ENCODE results near the gene CDH5. TPM values are rescaled to one million over a fixed set of nuclear protein-coding genes. Genes with fewer than 3 reads are reported as not detected.

The CDH5 gene
- total RNA-seq, 1 experiment from 2014 or later = not detected

DNA sequence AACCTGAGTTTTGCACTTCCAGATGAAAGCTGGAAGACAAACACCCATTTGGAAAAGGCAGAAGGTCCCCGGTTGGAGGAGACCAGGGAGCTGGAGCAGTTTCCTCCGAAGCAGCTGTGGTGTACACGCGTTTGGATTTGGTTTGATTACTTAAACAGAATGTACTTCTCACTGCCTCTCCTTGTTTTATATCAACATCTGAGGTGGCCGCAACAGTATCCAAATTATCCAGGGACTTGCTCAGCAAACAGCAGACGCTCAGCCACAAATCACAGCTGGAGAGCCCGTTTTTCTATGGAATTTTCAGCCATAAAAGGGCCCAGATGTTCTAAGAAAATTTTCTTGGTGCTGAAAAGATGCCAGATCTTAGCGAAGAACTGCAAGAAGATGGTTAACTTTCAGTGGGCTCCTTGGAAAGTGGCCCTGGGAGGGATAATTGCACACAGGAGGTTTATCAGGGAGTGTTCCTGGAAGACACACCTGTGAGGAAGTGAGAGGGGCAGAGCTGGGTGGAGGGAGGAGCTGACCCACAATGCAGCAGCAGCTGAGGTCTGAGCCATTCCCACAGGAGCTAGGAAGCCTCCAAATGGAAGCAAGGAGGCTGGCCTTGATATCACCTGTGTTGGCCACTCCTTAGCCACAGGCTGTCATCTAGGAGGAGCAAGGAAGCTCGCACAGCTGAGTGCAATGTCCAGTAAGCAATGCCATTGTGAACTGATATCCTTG, 28.9 kb upstream of the CDH5 start:
- Histone ChIP-seq H3K4me3 (no peak overlapping the region), H3K36me3 (no peaks in the 10 kb centered on the region)
- DNase-seq (ENCODE audit: low read depth in 1 of 2, low spot score in 2 of 2) = no peak

DNA sequence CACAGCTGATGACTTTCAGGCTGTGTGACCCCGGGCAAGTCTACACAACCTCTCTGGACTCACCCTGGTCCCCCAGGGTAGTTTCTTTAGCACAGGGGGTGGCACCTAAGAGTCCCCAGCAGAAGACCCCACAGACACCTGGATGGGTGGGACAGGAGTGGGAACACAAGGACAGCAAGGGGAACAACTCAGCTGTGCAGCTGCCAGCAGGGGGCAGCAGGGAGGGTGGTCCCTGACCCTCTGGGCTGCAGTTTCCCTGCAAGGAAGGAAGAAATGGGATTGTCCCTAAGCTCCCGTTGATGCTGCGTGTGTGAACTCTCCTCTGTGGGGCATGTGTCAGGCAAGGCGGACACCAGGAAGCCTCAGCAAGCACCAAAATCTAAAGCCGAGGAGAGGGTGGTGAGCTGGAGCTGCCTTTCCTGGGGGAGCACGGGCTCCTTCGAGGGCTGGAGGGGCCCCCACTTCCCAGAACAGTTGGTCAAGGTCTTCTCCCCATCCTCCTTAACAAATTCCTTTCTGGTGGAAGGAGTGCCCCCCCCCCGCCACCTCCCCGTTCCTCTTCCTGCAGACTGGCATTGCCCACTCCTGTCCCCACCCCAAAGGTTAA, 24.1 kb upstream of the CDH5 start:
- Histone ChIP-seq H3K27ac (no peak overlapping the region), H3K4me1 (replicated peaks) (no peaks in the 10 kb centered on the region), H3K36me3 (no peaks in the 10 kb centered on the region), H3K9me3 (replicated peaks) (no peaks in the 10 kb centered on the region), H3K27me3 (replicated peaks) (no peaks in the 10 kb centered on the region), H3K4me3 (no peak overlapping the region)
- DNase-seq (ENCODE audit: low read depth in 1 of 2, low spot score in 2 of 2) = no peak

More for the DNA sequence above, 28.9 kb upstream of the CDH5 start:
- Histone ChIP-seq H3K27ac (no peak overlapping the region), H3K9me3 (replicated peaks) (no peaks in the 10 kb centered on the region; the same call in 1 of the 2 replicates), H3K4me1 (replicated peaks) (no peaks in the 10 kb centered on the region; the same call in 1 of the 2 replicates), H3K27me3 (replicated peaks) (0 out of 2 replicates have a peak, but pooled peaks cover 2% of the 10 kb centered on the region)

DNA sequence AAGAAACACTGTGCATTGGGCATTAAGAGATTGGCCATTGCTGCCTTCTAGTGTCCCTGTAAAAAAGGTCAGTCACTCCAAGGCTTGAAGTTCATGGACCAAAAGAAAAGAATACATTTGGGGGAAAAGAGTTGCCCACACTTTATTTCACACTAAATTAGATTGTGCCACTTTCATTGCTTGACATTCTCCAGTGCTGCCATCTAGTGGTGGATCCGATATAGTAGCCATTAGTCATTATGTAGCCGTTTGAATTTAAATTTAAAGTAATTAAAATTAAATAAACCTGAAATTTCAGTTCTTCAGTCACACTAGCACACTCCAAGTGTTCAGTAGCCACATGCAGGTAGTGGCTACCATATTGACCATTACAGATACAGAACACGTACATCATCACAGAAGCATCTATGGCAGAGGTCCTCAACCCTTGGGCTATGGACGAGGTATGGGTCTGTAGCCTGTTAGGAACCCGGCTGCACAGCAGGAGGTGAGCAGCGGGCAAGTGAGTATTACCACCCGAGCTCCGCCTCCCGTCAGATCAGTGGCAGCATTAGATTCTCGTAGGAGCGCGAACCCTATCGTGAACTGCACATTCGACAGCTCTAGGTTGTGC, 21.9 kb upstream of the CDH5 start:
- Histone ChIP-seq H3K4me3 (no peak overlapping the region), H3K9me3 (replicated peaks) (no peaks in the 10 kb centered on the region), H3K4me1 (replicated peaks) (no peaks in the 10 kb centered on the region), H3K27ac (no peak overlapping the region), H3K36me3 (no peaks in the 10 kb centered on the region), H3K27me3 (replicated peaks) (no peaks in the 10 kb centered on the region)
- peak in 1 of 2 experiments; percentile 33 for DNase-seq (ENCODE audit: low read depth in 1 of 2, low spot score in 2 of 2)

DNA sequence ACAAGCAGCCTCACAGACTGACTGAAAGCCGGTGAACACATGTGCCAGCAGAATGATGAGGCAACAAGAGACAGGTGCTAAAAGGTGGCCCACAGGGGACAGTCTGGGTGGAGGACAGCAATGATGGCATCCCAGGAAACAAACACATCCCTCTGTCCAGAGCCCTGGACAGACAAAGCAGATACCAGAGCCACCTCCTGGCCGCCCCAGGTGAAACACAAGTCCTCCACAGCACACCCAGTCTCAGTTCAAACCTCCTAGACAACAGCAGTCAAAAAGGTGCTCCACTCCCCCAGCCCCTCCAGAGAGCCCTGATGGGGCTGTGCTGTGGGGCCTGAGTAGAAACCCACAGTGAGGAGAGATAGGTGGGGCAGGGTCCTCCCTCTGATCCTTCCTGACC, 20.3 kb upstream of the CDH5 start:
- H3K4me1 ChIP-seq (replicated peaks) = no peaks in the 10 kb centered on the region
- no peaks in the 10 kb centered on the region for H3K27me3 ChIP-seq (replicated peaks)
- no peaks in the 10 kb centered on the region for H3K9me3 ChIP-seq (replicated peaks)
- H3K27ac ChIP-seq = no peak overlapping the region
- no peaks in the 10 kb centered on the region for H3K36me3 ChIP-seq
- no peak overlapping the region for H3K4me3 ChIP-seq
- no peak for DNase-seq (ENCODE audit: low read depth in 1 of 2, low spot score in 2 of 2)

DNA sequence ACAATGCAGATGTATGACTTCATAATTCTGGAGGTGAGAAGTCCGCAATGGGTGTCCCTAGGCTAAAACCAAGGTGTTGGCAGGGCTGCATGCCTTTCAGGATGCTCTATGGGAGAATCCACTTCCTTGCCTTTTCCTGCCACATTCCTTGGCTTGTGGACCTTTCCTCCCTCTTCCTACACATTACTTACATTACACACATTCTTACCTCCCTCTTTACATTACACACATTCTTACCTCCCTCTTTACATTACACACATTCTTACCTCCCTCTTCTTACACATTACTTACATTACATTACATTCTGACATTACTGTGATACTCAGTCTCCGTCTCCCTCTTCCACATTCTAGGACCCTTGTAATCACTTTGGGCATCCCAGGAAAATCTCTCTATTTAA, 14.2 kb upstream of the CDH5 start:
- Histone ChIP-seq H3K4me1 (replicated peaks) (no peaks in the 10 kb centered on the region), H3K27me3 (replicated peaks) (0 out of 2 replicates have a peak, but pooled peaks cover 5% of the 10 kb centered on the region), H3K36me3 (no peaks in the 10 kb centered on the region), H3K4me3 (no peak overlapping the region), H3K9me3 (replicated peaks) (no peaks in the 10 kb centered on the region), H3K27ac (no peak overlapping the region)
- DNase-seq (ENCODE audit: low read depth in 1 of 2, low spot score in 2 of 2) = no peak

DNA sequence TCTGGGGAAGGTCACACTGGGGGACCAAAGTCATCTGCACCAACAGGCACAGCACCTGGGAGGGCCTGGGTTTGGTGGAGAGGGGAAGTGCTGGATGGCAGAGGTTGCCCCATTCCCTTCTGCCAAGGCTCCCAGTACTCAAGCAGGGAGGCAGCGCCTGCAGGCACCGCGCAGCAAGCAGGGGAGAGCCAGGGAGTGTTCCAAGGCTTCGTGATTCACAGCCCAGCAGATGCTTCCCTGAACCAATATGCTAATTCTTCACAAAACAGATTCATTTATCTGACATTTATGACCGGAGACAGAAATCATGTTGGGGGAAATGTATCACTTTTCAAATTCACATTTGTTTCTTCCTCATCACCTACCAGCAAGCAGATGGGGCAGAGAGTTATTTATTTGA, 13.4 kb upstream of the CDH5 start:
- H3K4me1 ChIP-seq (replicated peaks) = no peaks in the 10 kb centered on the region
- no peaks in the 10 kb centered on the region for H3K36me3 ChIP-seq
- H3K27me3 ChIP-seq (replicated peaks) = 0 out of 2 replicates have a peak, but pooled peaks cover 5% of the 10 kb centered on the region
- no peak for DNase-seq (ENCODE audit: low read depth in 1 of 2, low spot score in 2 of 2)
- H3K9me3 ChIP-seq (replicated peaks) = no peaks in the 10 kb centered on the region
- H3K27ac ChIP-seq = no peak overlapping the region
- no peak overlapping the region for H3K4me3 ChIP-seq

DNA sequence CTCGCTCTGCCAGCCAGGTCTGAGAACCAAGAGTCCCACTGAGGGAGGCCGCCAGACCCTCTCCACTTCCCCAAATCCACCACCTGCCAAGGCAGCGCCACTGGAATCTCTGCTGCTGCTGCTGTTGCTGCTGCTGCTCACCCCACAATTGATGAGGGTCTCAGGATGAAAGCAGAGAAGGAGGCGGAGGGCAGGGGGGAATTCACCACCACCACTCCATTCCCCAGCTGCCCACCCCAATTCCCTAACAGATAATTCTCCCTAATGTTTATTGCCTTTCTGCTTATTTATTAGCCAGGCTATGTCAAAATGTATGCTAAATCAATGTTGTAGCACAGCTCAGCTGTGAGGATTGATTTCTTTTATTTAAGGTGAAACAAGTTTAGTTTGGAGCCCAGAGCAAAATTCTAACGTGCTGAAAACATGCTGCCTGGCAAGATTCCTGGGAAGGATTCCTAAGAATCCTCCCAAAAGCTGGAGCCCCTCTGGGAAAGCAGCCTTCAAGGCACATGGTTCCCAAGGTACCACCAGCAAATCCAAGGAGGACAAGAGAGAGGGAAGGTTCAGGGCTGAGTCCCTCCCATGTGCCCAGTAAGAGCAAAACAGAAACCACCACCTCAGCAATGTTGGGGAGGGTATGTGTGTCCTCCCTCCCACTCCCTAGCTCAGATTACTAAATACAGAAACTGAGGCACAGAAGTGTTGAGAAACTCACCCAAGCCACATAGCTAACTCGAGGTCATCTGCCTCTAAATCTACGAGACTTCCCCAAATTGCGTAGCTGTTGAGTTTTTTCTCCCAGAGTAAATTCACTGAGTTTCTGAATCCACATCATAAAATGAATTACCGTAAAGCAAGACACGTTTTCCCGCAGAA, 12.2 kb upstream of the CDH5 start:
- no peak overlapping the region for H3K4me3 ChIP-seq
- H3K4me1 ChIP-seq (replicated peaks) = peaks cover 4% of the 10 kb centered on the region
- no peaks in the 10 kb centered on the region for H3K36me3 ChIP-seq
- no peaks in the 10 kb centered on the region for H3K9me3 ChIP-seq (replicated peaks)
- no peak for DNase-seq (ENCODE audit: low read depth in 1 of 2, low spot score in 2 of 2)
- 0 out of 2 replicates have a peak, but pooled peaks cover 5% of the 10 kb centered on the region for H3K27me3 ChIP-seq (replicated peaks)
- no peak overlapping the region for H3K27ac ChIP-seq

DNA sequence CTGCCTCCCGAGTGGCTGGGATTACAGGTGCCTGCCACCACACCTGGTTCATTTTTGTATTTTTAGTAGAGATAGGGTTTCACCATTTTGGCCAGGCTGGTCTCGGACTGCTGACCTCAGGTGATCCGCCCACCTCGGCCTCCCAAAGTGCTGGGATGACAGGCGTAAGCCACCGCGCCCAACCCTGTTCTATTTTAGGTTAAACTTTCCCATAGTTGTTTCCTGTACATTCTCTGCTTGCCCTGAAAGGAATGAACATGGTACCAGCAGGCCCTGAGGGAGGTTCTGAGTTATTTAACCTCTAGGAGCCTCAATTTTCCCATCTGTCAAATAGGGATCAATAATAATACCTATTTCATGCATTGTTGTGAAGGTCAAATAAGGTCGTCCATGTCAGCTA, 11.0 kb upstream of the CDH5 start:
- Histone ChIP-seq H3K9me3 (replicated peaks) (no peaks in the 10 kb centered on the region), H3K4me3 (no peak overlapping the region), H3K36me3 (no peaks in the 10 kb centered on the region), H3K27ac (no peak overlapping the region), H3K27me3 (replicated peaks) (0 out of 2 replicates have a peak, but pooled peaks cover 5% of the 10 kb centered on the region), H3K4me1 (replicated peaks) (peaks cover 7% of the 10 kb centered on the region)
- DNase-seq (ENCODE audit: low read depth in 1 of 2, low spot score in 2 of 2) = no peak

DNA sequence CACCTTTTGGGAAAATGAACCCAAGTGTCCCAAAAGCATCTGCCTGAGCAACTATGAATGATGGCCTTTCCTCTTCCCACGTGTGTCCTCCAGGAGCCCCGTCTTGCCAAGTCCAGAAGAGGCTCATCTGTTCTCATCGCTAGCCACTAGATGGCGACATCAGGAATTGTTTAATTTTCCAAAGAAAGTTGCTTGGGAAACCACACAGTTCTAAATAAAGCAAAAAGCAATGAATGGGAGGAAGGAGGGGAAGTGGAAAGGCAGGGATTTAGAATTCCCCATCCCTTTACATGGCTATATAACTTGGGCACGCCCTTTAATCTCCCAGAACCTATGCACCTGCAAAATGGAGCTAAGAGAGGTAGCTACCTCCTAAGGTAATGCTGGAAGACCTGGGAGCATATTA, 9.0 kb upstream of the CDH5 start:
- DNase-seq (ENCODE audit: low read depth in 1 of 2, low spot score in 2 of 2) = peak; percentile 68 to 69
- no peaks in the 10 kb centered on the region for H3K9me3 ChIP-seq (replicated peaks)
- 0 out of 2 replicates have a peak, but pooled peaks cover 5% of the 10 kb centered on the region for H3K27me3 ChIP-seq (replicated peaks)
- no peak overlapping the region for H3K27ac ChIP-seq
- H3K36me3 ChIP-seq = no peaks in the 10 kb centered on the region
- H3K4me1 ChIP-seq (replicated peaks) = peaks cover 7% of the 10 kb centered on the region
- no peak overlapping the region for H3K4me3 ChIP-seq

DNA sequence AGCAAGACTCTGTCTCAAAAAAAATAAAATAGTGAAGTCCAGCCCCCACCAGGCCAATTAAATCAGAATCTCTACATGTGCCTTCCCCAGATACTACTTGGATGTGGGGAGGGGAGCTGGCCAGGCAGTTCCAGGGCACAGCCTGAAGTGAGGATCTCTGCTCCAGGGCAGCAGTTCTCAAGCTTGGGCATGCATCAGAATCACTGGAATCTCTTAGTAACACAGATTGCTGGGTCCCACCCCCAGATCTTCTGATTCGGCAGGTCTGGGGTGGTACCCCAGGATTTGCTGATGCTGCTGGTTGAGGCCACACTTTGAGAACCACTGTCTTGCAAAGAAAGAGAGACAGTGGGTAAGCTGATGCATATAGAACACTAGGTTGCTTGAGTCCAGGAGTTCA, 8.3 kb upstream of the CDH5 start:
- Histone ChIP-seq H3K4me1 (replicated peaks) (peaks cover 7% of the 10 kb centered on the region), H3K27ac (no peak overlapping the region), H3K9me3 (replicated peaks) (no peaks in the 10 kb centered on the region), H3K36me3 (no peaks in the 10 kb centered on the region), H3K4me3 (no peak overlapping the region), H3K27me3 (replicated peaks) (0 out of 2 replicates have a peak, but pooled peaks cover 2% of the 10 kb centered on the region)
- no peak for DNase-seq (ENCODE audit: low read depth in 1 of 2, low spot score in 2 of 2)

DNA sequence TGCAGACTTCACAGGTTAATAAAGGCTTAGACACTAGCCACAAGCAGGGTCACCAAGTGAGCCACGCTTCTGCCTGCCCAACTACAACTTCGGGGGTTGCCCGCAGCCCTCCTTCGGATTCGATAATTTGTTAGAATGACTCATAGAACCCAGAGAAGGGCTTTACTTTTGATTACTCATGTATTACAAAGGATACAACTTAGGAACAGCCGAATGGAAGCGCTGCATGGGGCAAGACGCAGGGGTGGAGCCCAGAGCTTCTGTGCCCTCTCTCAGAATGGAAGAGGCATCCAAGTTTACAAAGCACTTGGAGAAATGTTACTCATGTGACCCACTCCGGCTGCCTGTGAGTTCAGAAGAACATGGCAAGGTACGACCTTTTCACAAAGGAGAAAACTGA, 7.5 kb upstream of the CDH5 start:
- H3K27me3 ChIP-seq (replicated peaks) = 0 out of 2 replicates have a peak, but pooled peaks cover 2% of the 10 kb centered on the region
- DNase-seq (ENCODE audit: low read depth in 1 of 2, low spot score in 2 of 2) = no peak
- H3K4me3 ChIP-seq = no peak overlapping the region
- no peaks in the 10 kb centered on the region for H3K9me3 ChIP-seq (replicated peaks)
- no peaks in the 10 kb centered on the region for H3K36me3 ChIP-seq
- peaks cover 7% of the 10 kb centered on the region for H3K4me1 ChIP-seq (replicated peaks)
- H3K27ac ChIP-seq = no peak overlapping the region

DNA sequence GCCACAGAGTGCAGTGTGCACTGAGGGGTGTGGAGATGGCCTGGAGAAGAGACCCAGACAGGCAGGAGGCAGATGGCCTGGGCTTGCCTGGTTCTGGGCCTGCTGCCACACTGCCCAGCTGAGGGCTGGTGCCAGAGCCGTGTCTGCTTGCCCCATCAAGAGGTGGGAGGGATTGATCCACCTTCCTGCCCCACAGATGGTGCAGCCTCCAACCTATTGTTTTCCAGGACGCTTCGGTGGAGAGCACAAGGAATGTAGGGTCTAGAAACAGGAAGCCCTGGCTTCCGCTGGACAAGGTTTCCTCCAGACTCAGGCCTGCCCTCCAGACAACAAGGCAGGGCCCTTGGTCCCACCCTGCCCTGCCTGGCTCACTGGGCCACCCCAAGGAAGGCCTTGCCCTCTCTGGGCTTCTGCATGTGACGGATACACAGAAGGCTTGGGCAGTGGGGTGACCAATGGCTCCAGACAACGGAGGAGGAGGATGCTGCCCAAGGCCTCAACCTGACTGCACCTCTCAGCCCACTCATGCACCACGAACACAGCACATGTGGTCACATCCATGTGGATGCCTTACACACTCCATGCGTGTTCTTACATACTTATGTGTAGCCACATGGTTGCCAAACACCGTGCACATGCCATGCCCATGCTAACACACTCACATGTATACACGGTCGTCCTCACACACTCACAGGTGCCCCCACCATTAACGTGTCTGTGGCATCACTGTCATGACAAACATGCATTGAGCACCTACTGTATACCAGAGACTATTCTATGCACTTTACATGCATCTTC, 6.5 kb upstream of the CDH5 start:
- H3K27ac ChIP-seq = no peak overlapping the region
- H3K9me3 ChIP-seq (replicated peaks) = no peaks in the 10 kb centered on the region
- DNase-seq (ENCODE audit: low read depth in 1 of 2, low spot score in 2 of 2) = no peak
- H3K4me3 ChIP-seq = no peak overlapping the region
- H3K36me3 ChIP-seq = no peaks in the 10 kb centered on the region
- H3K27me3 ChIP-seq (replicated peaks) = no peaks in the 10 kb centered on the region
- peaks cover 7% of the 10 kb centered on the region for H3K4me1 ChIP-seq (replicated peaks)

Measured in SJSA1 (cell line).